HepG2 (cell line): ENCODE data around the gene VDR. TPM values are rescaled to one million over a fixed set of nuclear protein-coding genes. Genes with fewer than 3 reads are reported as not detected.

Experiments
- ATAC-seq: fragments of 200-7000 bp; cut with Tn5 transposase; 3 replicates; pipeline ENCODE4 v1.9.1; 2020; ENCODE audit warnings: mild to moderate bottlenecking, moderate library complexity
- BruUV-seq: library from RNA; stranded (reverse); fragments of 400-500 nt; replicated peaks from 2 replicates; lab custom pipeline; 2021; lab: Mats Ljungman, UMichigan
- CTCF ChIA-PET: fragments of 300-600 bp; formaldehyde crosslinking; extraction: SDS; loops from one replicate; lab custom pipeline; 2021; ENCODE audit warnings: low total read pairs, inconsistent platforms, low intra/inter-chr PET ratio; lab: Yijun Ruan, JAX
- POLR2A ChIA-PET: fragments of 350-600 bp; sonication (Branson Sonifier 250); formaldehyde crosslinking; loops from one replicate; lab custom pipeline; 2020; ENCODE audit warnings: antibody characterized with exemption, inconsistent platforms; lab: Yijun Ruan, JAX
- DNase-seq: peaks from one replicate; pipeline ENCODE4 v3.0.0-alpha.2; 2015; ENCODE audit warnings: low spot score
- FAIRE-seq: peaks from 3 replicates; lab custom pipeline; 2011; peaks lifted over from hg19 to GRCh38; lab: Jason Lieb, UNC
- H2AFZ ChIP-seq: one replicate; pipeline ENCODE4 v1.6.1; 2011; ENCODE audit warnings: low read length, inconsistent platforms
- H3K27ac ChIP-seq: fragments of 300-600 bp; 3 replicates; pipeline ENCODE4 v1.8.0; 2011; ENCODE audit warnings: mixed run types, mild to moderate bottlenecking, mixed read lengths, low read length, inconsistent platforms; ENCODE audit not compliant: insufficient read depth; ENCODE audit errors: extremely low read length
- H3K27me3 ChIP-seq, 2 experiments: fragments of 200-600 bp in 1 of 2; 2 replicates in 1 of 2; 3 replicates in 1 of 2; pipeline versions ENCODE4 v1.6.0 to v1.8.0; 2011; ENCODE audit warnings: low read length in 2 of 2, mild to moderate bottlenecking in 2 of 2, moderate library complexity in 2 of 2, inconsistent platforms in 1 of 2; ENCODE audit not compliant: insufficient read depth in 2 of 2, control insufficient read depth in 1 of 2
- H3K36me3 ChIP-seq, 2 experiments: fragments of 200-600 bp in 1 of 2; replicated peaks in 1 of 2; 2 replicates in 1 of 2; 3 replicates in 1 of 2; pipeline versions ENCODE4 v1.5.1 to v1.8.0; 2011; ENCODE audit warnings: low read length in 2 of 2, inconsistent platforms in 1 of 2; ENCODE audit not compliant: insufficient read depth in 2 of 2, control insufficient read depth in 1 of 2
- H3K4me1 ChIP-seq: 2 replicates; pipeline ENCODE4 v1.5.1; 2012; ENCODE audit warnings: low read length, inconsistent platforms; ENCODE audit not compliant: insufficient read depth
- H3K4me2 ChIP-seq: 2 replicates; pipeline ENCODE4 v1.6.0; 2011; ENCODE audit warnings: low read depth, low read length, inconsistent platforms
- H3K4me3 ChIP-seq, 3 experiments: fragments of 200-600 bp in 1 of 3; sonication (generic), shearing (Covaris generic) in 1 of 3; replicated peaks in 1 of 3; 2 replicates each; pipeline ENCODE4 v1.5.1; 2011 to 2016; ENCODE audit warnings: low read length in 3 of 3, inconsistent platforms in 2 of 3, low read depth in 2 of 3, mild to moderate bottlenecking in 2 of 3, control low read depth in 1 of 3, mixed read lengths in 1 of 3; ENCODE audit not compliant: insufficient read depth in 1 of 3
- H3K79me2 ChIP-seq: one replicate; pipeline ENCODE4 v1.6.1; 2011; ENCODE audit warnings: low read length, inconsistent platforms; ENCODE audit not compliant: insufficient read depth
- H3K9ac ChIP-seq: 2 replicates; pipeline ENCODE4 v1.6.0; 2011; ENCODE audit warnings: mild to moderate bottlenecking, low read depth, low read length, inconsistent platforms; ENCODE audit not compliant: insufficient read depth
- H3K9me3 ChIP-seq: 2 replicates; pipeline ENCODE4 v1.5.1; 2012; ENCODE audit warnings: mild to moderate bottlenecking, low read length
- H4K20me1 ChIP-seq: 2 replicates; pipeline ENCODE4 v1.6.0; 2011; ENCODE audit warnings: inconsistent platforms, mild to moderate bottlenecking, low read length, moderate library complexity; ENCODE audit not compliant: insufficient read depth
- BCL6 ChIP-seq: IDR thresholded peaks from 2 replicates; pipeline ENCODE4 v1.6.1; 2016; ENCODE audit warnings: missing genetic modification reagents, missing compliant biosample characterization
- LCORL ChIP-seq, 2 experiments: fragments of 450-650 bp in 1 of 2; sonication (generic) in 1 of 2; formaldehyde crosslinking in 1 of 2; IDR thresholded peaks; 2 replicates each; pipeline versions ENCODE4 v1.5.0 to v1.6.1; 2017 to 2020; ENCODE audit warnings: antibody characterized with exemption in 1 of 2, missing genetic modification reagents in 1 of 2
- ZBTB49 ChIP-seq: sonication (generic); formaldehyde crosslinking; IDR thresholded peaks from 2 replicates; pipeline ENCODE4 v1.4.0; 2020; ENCODE audit warnings: missing genetic modification reagents, borderline replicate concordance
- ZBTB7B ChIP-seq: sonication (generic); formaldehyde crosslinking; IDR thresholded peaks from 2 replicates; pipeline ENCODE4 v1.4.0; 2020; ENCODE audit warnings: missing genetic modification reagents
- ZMAT5 ChIP-seq: sonication (generic); formaldehyde crosslinking; IDR thresholded peaks from 2 replicates; pipeline ENCODE4 v1.5.0; 2020; ENCODE audit warnings: mild to moderate bottlenecking, low read depth, missing genetic modification reagents, borderline replicate concordance
- ZNF101 ChIP-seq: sonication (generic); formaldehyde crosslinking; IDR thresholded peaks from 2 replicates; pipeline ENCODE4 v1.4.0; 2020; ENCODE audit warnings: mild to moderate bottlenecking, low read depth, missing genetic modification reagents, borderline replicate concordance
- ZNF263 ChIP-seq: sonication (generic); formaldehyde crosslinking; IDR thresholded peaks from 2 replicates; pipeline ENCODE4 v1.4.0; 2020; ENCODE audit warnings: missing genetic modification reagents
- ZNF383 ChIP-seq: sonication (generic); formaldehyde crosslinking; IDR thresholded peaks from 2 replicates; pipeline ENCODE4 v1.4.0; 2020; ENCODE audit warnings: missing genetic modification reagents, mild to moderate bottlenecking, borderline replicate concordance
- ZNF609 ChIP-seq: sonication (generic); formaldehyde crosslinking; IDR thresholded peaks from 2 replicates; pipeline ENCODE4 v1.4.0; 2020; ENCODE audit warnings: mild to moderate bottlenecking, missing genetic modification reagents, borderline replicate concordance
- WGBS: methylation state at CpG from one replicate; pipeline ENCODE4 v1.1.6; 2017; ENCODE audit warnings: low lambda C conversion rate; 5-methylcytosine and 5-hydroxymethylcytosine counted together
- in situ Hi-C: cut with HindIII; loops from 2 replicates; pipeline ENCODE4 v1.10.0; 2017; ENCODE audit warnings: low pct_unique_long_range_greater_than_20kb; ENCODE audit not compliant: extremely low pct_ligation_motif_present
- intact Hi-C: fragments of 100-400 bp; cut with micrococcal nuclease; formaldehyde crosslinking; loops from one replicate; pipeline ENCODE4 v1.10.0; 2022; ENCODE audit not compliant: unreplicated experiment
- polyA plus RNA-seq, 8 experiments: library from polyadenylated mRNA; depleted of rRNA in 3 of 8; stranded (reverse) in 7 of 8; unstranded in 1 of 8; fragments of >200 nt; fragmentation: Illumina TruSeq in 4 of 8; extraction: Trizol in 4 of 8; gene quantifications; 2 replicates each; pipeline versions ENCODE4 v1.2.1 to v1.2.3, GENCODE V29; 2011 to 2016; ENCODE audit warnings: low read depth in 4 of 8, missing spikeins in 1 of 8, mixed read lengths in 1 of 8; ENCODE audit not compliant: insufficient read depth in 1 of 8
- total RNA-seq, 5 experiments: library from RNA; depleted of rRNA; stranded (reverse); fragments of >200 nt; fragmentation: Illumina TruSeq; extraction: Trizol; gene quantifications; 2 replicates each; pipeline ENCODE4 v1.2.3, GENCODE V29; 2016; ENCODE audit warnings: low read depth in 1 of 5

The VDR gene
- total and polyA plus RNA-seq, 2 of the 13 experiments (the other 11 are each of a cell fraction or from before 2014, with no cell fraction given), result 0.08 to 0.33 TPM

GRCh38 chr12:47907851-47908454 is 3.2 kb upstream of the VDR start (continued):
- TF ChIP-seq ZBTB7B, result 0 out of 2 replicates have a peak, but pooled peaks have one; percentile 24
- no peak for TF ChIP-seq BCL6 (CRISPR knock-in tag)
- no peak for TF ChIP-seq LCORL (IDR thresholded peaks at IDR 0.05)
- TF ChIP-seq LCORL (CRISPR knock-in tag; IDR thresholded peaks at IDR 0.05), result peak; percentile 60

DNA sequence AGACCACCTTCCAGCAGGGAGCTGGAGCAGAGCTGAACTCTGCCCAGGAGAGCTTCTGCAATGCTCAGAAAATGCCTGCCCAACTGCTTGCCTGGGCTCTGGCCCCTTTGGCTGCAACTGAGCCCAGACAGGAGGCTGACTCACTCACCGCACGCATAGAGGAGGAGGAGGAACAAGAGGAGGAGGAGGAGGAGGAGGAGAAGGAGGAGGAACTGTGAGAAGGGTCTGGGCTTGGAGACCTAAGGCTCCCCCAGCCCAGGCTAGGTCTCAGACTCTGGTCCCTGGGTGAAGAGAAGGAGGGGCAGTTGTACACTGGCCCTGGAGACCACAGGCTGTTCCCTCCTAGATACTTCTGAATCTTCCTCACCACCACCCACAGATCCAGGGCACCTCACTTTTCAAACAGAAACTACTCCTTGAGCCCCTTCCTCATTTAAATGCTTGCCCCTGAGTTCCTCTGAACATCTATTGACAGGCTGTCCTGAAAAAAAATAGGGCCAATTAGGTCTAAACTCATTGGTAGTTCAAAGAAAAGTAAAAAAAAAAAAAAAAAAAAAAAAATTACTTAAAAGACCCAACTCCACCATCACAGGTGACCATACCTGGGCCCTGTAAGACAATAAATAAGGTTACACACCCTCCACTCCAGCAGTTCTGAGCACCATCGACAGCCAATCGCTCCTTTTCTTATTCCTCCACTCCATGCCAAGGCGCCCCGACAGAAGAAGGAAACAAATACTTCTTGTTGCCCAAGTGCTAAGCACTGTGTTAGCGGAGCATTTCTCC is 674 bp downstream of the VDR start:
- Histone ChIP-seq H3K4me1 (peaks cover 52% of the 10 kb centered on the region), H3K79me2 (no peaks in the 10 kb centered on the region)
- no peak for FAIRE-seq
- ChIA-PET POLR2A (interaction anchor here (0.7 kb wide), 1 partner anchor 114 kb away, joined by 3 read pairs; no protein-coding TSS in a partner anchor), CTCF (interaction anchor here (1.1 kb wide), 1 partner anchor 59 kb away, joined by 3 read pairs; the partner anchor contains the start of gene TMEM106C)
- TF ChIP-seq ZNF101 (CRISPR knock-in tag), result no peak
- TF ChIP-seq ZNF263, result peak; percentile 45; the same call in 1 of the 2 replicates
- TF ChIP-seq ZNF383 (CRISPR knock-in tag), result no peak
- TF ChIP-seq ZMAT5 (CRISPR knock-in tag), result no peak
- TF ChIP-seq ZBTB49 (CRISPR knock-in tag), result no peak
- TF ChIP-seq ZNF609, result no peak
- TF ChIP-seq, all 625 proteins: peak for 1
- intact Hi-C loops (loop anchor here (5.0 to 10.0 kb wide), 2 partner anchors 58 to 131 kb away; partner anchors contain the start of gene TMEM106C), in situ Hi-C loops (loop anchor here (5.0 to 10.0 kb wide), 2 partner anchors 48 to 261 kb away; no protein-coding TSS in a partner anchor)
- Histone ChIP-seq H3K27ac (no peak overlapping the region), H3K4me2 (peak overlapping the region; percentile 86), H4K20me1 (no peaks in the 10 kb centered on the region), H3K9ac (no peak overlapping the region), H3K27me3 (peaks cover 0 to 31% of the 10 kb centered on the region in 2 experiments; a peak in 3 of 5 replicates), H3K36me3 (no peaks in the 10 kb centered on the region), H3K9me3 (no peaks in the 10 kb centered on the region), H3K4me3 (peak overlapping the region in 2 of 3 experiments; percentile 30 to 60; a peak in 3 of 6 replicates), H2AFZ (no peak overlapping the region)
- DNase-seq (no peak), ATAC-seq (no peak)
- BruUV-seq, result no TSS peak
- WGBS, result 14% methylated on average over 6 of the region's 7 CpGs
